Neural progenitor cell (in vitro differentiated cells): Measurements from ENCODE around the gene ALK. TPM values are rescaled to one million over a fixed set of nuclear protein-coding genes. Genes with fewer than 3 reads are reported as not detected.

Source experiments
- DNase-seq: peaks from one replicate; pipeline ENCODE4 v3.0.0-alpha.2; 2016; ENCODE audit warnings: low spot score
- H2AFZ ChIP-seq: fragments of 200-600 bp; sonication (generic); replicated peaks from 2 replicates; pipeline ENCODE4 v1.6.1; 2016; ENCODE audit warnings: antibody characterized with exemption
- H3F3A ChIP-seq: fragments of 200-600 bp; sonication (generic); 2 replicates; pipeline ENCODE4 v1.6.1; 2016; ENCODE audit warnings: antibody characterized with exemption, low read depth
- H3K27ac ChIP-seq: fragments of 200-600 bp; sonication (generic); 2 replicates; pipeline ENCODE4 v1.5.1; 2016; ENCODE audit warnings: mild to moderate bottlenecking
- H3K27me3 ChIP-seq: fragments of 200-600 bp; sonication (generic); 2 replicates; pipeline ENCODE4 v1.6.1; 2016; ENCODE audit warnings: mild to moderate bottlenecking, moderate library complexity
- H3K36me3 ChIP-seq: fragments of 200-600 bp; sonication (generic); 2 replicates; pipeline ENCODE4 v1.5.1; 2016
- H3K4me1 ChIP-seq: fragments of 200-600 bp; sonication (generic); 2 replicates; pipeline ENCODE4 v1.6.1; 2016; ENCODE audit warnings: mixed run types
- H3K4me2 ChIP-seq: fragments of 200-600 bp; sonication (generic); 2 replicates; pipeline ENCODE4 v1.6.1; 2016
- H3K4me3 ChIP-seq: fragments of 200-600 bp; sonication (generic); 2 replicates; pipeline ENCODE4 v1.5.1; 2016
- H3K79me2 ChIP-seq: fragments of 200-600 bp; sonication (generic); 2 replicates; pipeline ENCODE4 v1.6.1; 2016; ENCODE audit warnings: low read depth
- H3K9ac ChIP-seq: fragments of 200-600 bp; sonication (generic); 2 replicates; pipeline ENCODE4 v1.6.1; 2016
- H3K9me3 ChIP-seq: fragments of 200-600 bp; sonication (generic); 2 replicates; pipeline ENCODE4 v1.5.1; 2016; ENCODE audit warnings: low read depth
- H4K20me1 ChIP-seq: fragments of 200-600 bp; sonication (generic); 2 replicates; pipeline ENCODE4 v1.6.1; 2016; ENCODE audit warnings: low read depth
- H3K27ac Mint-ChIP-seq: 3 replicates; pipeline ENCODE4 v1.8.0; 2021; ENCODE audit warnings: mixed read lengths
- H3K27me3 Mint-ChIP-seq: 2 replicates; pipeline ENCODE4 v1.8.0; 2022; ENCODE audit warnings: low read depth, mild to moderate bottlenecking, inconsistent platforms, moderate library complexity, mixed read lengths; ENCODE audit not compliant: insufficient read depth
- H3K36me3 Mint-ChIP-seq: 3 replicates; pipeline ENCODE4 v1.8.0; 2021; ENCODE audit warnings: mixed read lengths
- H3K4me1 Mint-ChIP-seq: 3 replicates; pipeline ENCODE4 v1.8.0; 2021; ENCODE audit warnings: mixed read lengths
- H3K4me3 Mint-ChIP-seq: 3 replicates; pipeline ENCODE4 v1.8.0; 2021; ENCODE audit warnings: mild to moderate bottlenecking, moderate library complexity, mixed read lengths
- H3K9me3 Mint-ChIP-seq: 3 replicates; pipeline ENCODE4 v1.8.0; 2020; ENCODE audit warnings: mixed read lengths
- EZH2 ChIP-seq: fragments of 200-600 bp; sonication (generic); IDR thresholded peaks from 2 replicates; pipeline ENCODE4 v1.6.1; 2017; ENCODE audit warnings: antibody characterized with exemption, mild to moderate bottlenecking, moderate library complexity
- EZH2phosphoT487 ChIP-seq: fragments of 200-600 bp; sonication (generic); IDR thresholded peaks from 2 replicates; pipeline ENCODE4 v1.6.1; 2017; ENCODE audit warnings: antibody characterized with exemption
- total RNA-seq: library from RNA; depleted of rRNA; stranded (reverse); fragments of >200 nt; gene quantifications from 2 replicates; pipeline ENCODE4 v1.2.3, GENCODE V29; 2015; ENCODE audit warnings: low replicate concordance
- TF ChIP-seq, protein P1 (sequence below): fragments of 200-600 bp; sonication (generic); IDR thresholded peaks from 2 replicates; pipeline ENCODE4 v1.5.1; 2017; ENCODE audit warnings: antibody characterized with exemption, mild to moderate bottlenecking

Gene ALK
- total RNA-seq, 1 donor from 2014 or later, result not detected

GRCh38 chr2:29157131-29157530 is 764.3 kb downstream of the ALK start:
- TF ChIP-seq EZH2, result no peak
- no peak for TF ChIP-seq EZH2phosphoT487
- TF ChIP-seq, protein P1, sequence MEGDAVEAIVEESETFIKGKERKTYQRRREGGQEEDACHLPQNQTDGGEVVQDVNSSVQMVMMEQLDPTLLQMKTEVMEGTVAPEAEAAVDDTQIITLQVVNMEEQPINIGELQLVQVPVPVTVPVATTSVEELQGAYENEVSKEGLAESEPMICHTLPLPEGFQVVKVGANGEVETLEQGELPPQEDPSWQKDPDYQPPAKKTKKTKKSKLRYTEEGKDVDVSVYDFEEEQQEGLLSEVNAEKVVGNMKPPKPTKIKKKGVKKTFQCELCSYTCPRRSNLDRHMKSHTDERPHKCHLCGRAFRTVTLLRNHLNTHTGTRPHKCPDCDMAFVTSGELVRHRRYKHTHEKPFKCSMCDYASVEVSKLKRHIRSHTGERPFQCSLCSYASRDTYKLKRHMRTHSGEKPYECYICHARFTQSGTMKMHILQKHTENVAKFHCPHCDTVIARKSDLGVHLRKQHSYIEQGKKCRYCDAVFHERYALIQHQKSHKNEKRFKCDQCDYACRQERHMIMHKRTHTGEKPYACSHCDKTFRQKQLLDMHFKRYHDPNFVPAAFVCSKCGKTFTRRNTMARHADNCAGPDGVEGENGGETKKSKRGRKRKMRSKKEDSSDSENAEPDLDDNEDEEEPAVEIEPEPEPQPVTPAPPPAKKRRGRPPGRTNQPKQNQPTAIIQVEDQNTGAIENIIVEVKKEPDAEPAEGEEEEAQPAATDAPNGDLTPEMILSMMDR, result no peak
- H3K36me3 Mint-ChIP-seq, result peaks cover 3% of the 10 kb centered on the region
- H3K4me3 ChIP-seq, result no peak overlapping the region
- H3K27me3 Mint-ChIP-seq, result no peaks in the 10 kb centered on the region
- no peak overlapping the region for H3K9ac ChIP-seq
- H3K27ac Mint-ChIP-seq, result no peak overlapping the region
- H3K36me3 ChIP-seq, result no peaks in the 10 kb centered on the region
- no peak overlapping the region for H2AFZ ChIP-seq
- H3K4me1 ChIP-seq, result peaks cover 27% of the 10 kb centered on the region
- H3K79me2 ChIP-seq, result no peaks in the 10 kb centered on the region
- H3K4me3 Mint-ChIP-seq, result no peak overlapping the region
- peak; percentile 54 for DNase-seq
- no peaks in the 10 kb centered on the region for H3K9me3 Mint-ChIP-seq
- H3K4me2 ChIP-seq, result peak overlapping the region; percentile 69
- peaks cover 5% of the 10 kb centered on the region for H3K4me1 Mint-ChIP-seq
- no peaks in the 10 kb centered on the region for H3K9me3 ChIP-seq
- H3K27ac ChIP-seq, result no peak overlapping the region
- no peaks in the 10 kb centered on the region for H3K27me3 ChIP-seq
- H3F3A ChIP-seq, result peaks cover 10% of the 10 kb centered on the region
- H4K20me1 ChIP-seq, result no peaks in the 10 kb centered on the region

DNA sequence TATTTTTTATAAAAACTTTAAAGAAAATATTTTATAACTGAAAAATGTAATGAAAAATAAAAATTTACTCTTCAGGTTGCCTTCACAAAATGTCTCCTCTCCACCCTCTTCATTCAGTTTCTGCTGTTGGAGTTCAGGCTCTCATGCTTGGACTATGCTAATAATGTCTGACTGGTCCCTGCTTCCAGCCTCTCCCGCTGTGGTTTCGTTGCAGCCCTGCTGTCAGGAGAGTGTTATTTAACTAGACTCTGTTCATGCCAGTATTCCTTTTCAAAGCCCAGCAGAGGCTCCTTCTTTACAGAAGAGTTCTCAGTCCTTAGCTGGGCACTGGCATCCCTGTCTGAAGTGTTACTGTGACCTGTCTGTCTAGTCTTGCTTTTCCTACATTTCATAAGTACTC is 765.8 kb downstream of the ALK start:
- H3K4me2 ChIP-seq, result no peak overlapping the region
- peak; percentile 16 for DNase-seq
- peak overlapping the region; percentile 3 for H2AFZ ChIP-seq
- H3K9ac ChIP-seq, result no peak overlapping the region
- H3K27me3 Mint-ChIP-seq, result no peaks in the 10 kb centered on the region
- H3K9me3 Mint-ChIP-seq, result no peaks in the 10 kb centered on the region
- no peaks in the 10 kb centered on the region for H3K9me3 ChIP-seq
- peaks cover 27% of the 10 kb centered on the region for H3K4me1 ChIP-seq
- H3K4me1 Mint-ChIP-seq, result peaks cover 5% of the 10 kb centered on the region
- no peak overlapping the region for H3K27ac Mint-ChIP-seq
- H3F3A ChIP-seq, result peaks cover 10% of the 10 kb centered on the region
- no peaks in the 10 kb centered on the region for H3K27me3 ChIP-seq
- peaks cover 3% of the 10 kb centered on the region for H3K36me3 Mint-ChIP-seq
- no peak overlapping the region for H3K4me3 Mint-ChIP-seq
- TF ChIP-seq EZH2, result no peak
- TF ChIP-seq EZH2phosphoT487, result no peak
- TF ChIP-seq, protein P1, result no peak
- no peaks in the 10 kb centered on the region for H4K20me1 ChIP-seq
- no peak overlapping the region for H3K27ac ChIP-seq
- H3K4me3 ChIP-seq, result no peak overlapping the region
- H3K36me3 ChIP-seq, result no peaks in the 10 kb centered on the region
- no peaks in the 10 kb centered on the region for H3K79me2 ChIP-seq

- Histone ChIP-seq H3K4me1 (peaks cover 27% of the 10 kb centered on the region), H3K27ac (no peak overlapping the region), H3K4me3 (no peak overlapping the region), H3K36me3 (no peaks in the 10 kb centered on the region), H3K79me2 (no peaks in the 10 kb centered on the region), H3K27me3 (no peaks in the 10 kb centered on the region), H3K4me2 (no peak overlapping the region), H3K9ac (no peak overlapping the region), H4K20me1 (no peaks in the 10 kb centered on the region), H3K9me3 (no peaks in the 10 kb centered on the region), H2AFZ (no peak overlapping the region), H3F3A (peaks cover 10% of the 10 kb centered on the region)
- H3K9me3 Mint-ChIP-seq, result no peaks in the 10 kb centered on the region
- H3K27me3 Mint-ChIP-seq, result no peaks in the 10 kb centered on the region
- TF ChIP-seq, protein P1, result no peak
- TF ChIP-seq EZH2 (no peak), EZH2phosphoT487 (no peak)
- H3K36me3 Mint-ChIP-seq, result peaks cover 3% of the 10 kb centered on the region
- no peak overlapping the region for H3K27ac Mint-ChIP-seq
- H3K4me3 Mint-ChIP-seq, result no peak overlapping the region
- peaks cover 5% of the 10 kb centered on the region for H3K4me1 Mint-ChIP-seq
- DNase-seq, result no peak
Observed at GRCh38 chr2:29154610-29155009, 766.8 kb downstream of the ALK start.
